CD4-positive, alpha-beta T cell treated with Interleukin-17A for 4 hours (primary cell): ENCODE data around the gene OR8D4.
"Not testable (repeated sequence)": the region's sequence is repeated elsewhere in the genome, so short reads cannot be mapped to it uniquely, and the experiment has no call there.

Source experiments
- DNase-seq: peaks from one replicate; pipeline ENCODE4 v3.0.0-alpha.2; 2020; ENCODE audit warnings: mixed read lengths

Gene OR8D4

GRCh38 chr11:123901867-123902266, at the start of gene OR8D4:
TSS of gene OR8D4 (plus strand) at chr11:123902167. CDS start at chr11:123906432, 4,265 bp downstream.
- DNase-seq = no peak

- DNase-seq = no peak
Measured at GRCh38 chr11:123852321-123852720, 49.6 kb upstream of the OR8D4 start.

DNA sequence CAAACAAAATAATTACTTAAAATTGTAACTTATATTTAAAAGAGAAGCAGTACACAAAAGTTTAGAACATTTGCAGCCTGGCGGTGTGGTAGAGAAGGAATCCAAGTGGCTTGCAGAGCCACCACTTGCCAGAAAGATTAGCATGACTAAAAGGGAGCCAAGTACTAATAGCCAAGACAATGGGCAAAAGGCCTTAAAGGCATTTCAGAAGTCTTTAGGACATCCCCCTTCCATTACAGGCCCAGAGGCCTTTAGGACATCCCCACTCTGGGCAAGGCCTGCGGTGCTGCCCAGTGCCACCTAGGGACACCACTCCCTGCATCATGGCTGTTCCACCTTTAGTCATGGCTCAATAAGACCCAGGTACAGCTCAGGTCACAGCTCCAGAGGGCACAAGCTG, 48.9 kb upstream of the OR8D4 start:
- DNase-seq = no peak

DNA sequence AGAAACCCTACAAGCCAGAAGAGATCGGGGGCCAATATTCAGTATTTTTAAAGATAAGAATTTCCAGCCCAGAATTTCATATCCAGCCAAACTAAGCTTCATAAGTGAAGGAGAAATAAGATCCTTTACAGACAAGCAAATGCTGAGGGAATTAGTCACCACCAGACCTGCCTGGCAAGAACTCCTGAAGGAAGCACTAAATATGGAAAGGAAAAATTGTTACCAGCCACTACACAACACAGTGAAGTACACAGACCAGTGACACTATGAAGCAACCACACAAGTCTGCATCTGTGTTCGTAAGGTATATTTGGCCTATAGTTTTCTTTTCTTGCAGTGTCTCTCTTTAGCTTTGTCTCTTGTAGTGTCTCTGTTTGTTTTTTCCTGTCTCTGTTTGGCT, 45.5 kb upstream of the OR8D4 start:
- DNase-seq = no peak

- DNase-seq = no peak
Measured at GRCh38 chr11:123859731-123860130, 42.2 kb upstream of the OR8D4 start.

GRCh38 chr11:123865293-123865692, 36.7 kb upstream of the OR8D4 start:
- not testable (repeated sequence) for DNase-seq

DNA sequence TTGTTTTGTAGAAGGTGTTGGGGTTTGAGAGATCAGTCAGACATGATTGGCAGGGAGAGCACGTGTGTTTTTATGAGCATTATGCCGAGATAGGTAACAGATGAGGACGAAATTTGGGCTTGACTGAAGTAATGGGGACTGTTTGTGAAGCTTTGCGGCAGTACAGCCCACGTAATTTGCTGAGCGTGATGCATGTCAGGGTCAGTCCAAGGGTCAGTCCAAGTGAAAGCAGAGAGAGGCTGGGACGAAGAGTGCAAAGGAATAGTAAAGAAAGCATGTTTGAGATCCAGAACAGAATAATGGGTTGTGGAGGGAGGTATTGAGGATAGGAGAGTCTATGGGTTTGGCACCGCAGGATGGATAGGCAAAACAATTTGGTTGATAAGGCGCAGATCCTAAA, 34.2 kb upstream of the OR8D4 start:
- DNase-seq = not testable (repeated sequence)

- DNase-seq = no peak
Measured at GRCh38 chr11:123880912-123881311, 21.1 kb upstream of the OR8D4 start.

- DNase-seq = no peak
Measured at GRCh38 chr11:123885570-123885969, 16.4 kb upstream of the OR8D4 start, which contains the start of gene TMEM225. TSS of gene TMEM225 (minus strand) at chr11:123885670. CDS start at chr11:123885425, 245 bp downstream.

- no peak for DNase-seq
Measured at GRCh38 chr11:123892031-123892430, 9.9 kb upstream of the OR8D4 start.

DNA sequence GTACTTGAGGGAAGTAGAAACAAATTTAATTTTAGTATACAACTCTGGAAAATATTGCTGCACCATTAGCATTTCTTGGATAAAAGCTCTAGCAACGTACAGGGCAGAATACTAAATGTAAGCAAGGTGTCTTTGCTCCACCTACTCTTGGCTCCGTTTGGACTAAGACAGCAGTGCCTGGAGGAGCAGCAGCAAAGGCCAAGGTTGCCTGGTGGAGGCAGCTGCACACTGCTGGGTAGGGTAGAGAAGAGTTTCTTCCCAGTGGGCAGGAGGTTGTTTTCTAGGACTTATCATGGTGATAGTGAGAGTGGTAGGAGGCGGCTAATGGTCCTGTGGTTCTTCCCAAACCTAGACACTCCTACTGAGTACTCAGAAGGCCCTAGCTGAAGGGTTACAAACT, 2.2 kb upstream of the OR8D4 start:
- DNase-seq = no peak

DNA sequence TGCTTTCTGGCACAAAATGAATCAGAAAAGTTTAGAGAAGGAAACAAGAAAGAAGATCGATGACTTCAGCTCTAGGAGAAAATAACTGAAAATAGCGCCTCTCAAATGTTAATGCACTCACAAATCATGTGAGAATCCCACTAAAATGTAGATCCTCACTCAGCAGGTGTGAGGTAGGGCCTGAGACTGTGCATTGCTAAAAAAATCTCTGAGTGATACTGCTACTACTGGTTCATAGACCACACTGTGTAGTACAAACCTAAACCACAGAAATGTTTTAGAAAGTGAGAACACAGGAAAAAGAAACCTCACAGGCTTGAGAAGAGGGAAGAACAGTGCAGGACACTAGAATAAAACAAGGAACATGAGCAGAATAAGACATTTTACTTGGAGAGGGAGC, 2.0 kb downstream of the OR8D4 start:
- no peak for DNase-seq

- DNase-seq = no peak
Measured at GRCh38 chr11:123904932-123905331, 3.0 kb downstream of the OR8D4 start.

- no peak for DNase-seq
Measured at GRCh38 chr11:123905826-123906225, 3.9 kb downstream of the OR8D4 start.

DNA sequence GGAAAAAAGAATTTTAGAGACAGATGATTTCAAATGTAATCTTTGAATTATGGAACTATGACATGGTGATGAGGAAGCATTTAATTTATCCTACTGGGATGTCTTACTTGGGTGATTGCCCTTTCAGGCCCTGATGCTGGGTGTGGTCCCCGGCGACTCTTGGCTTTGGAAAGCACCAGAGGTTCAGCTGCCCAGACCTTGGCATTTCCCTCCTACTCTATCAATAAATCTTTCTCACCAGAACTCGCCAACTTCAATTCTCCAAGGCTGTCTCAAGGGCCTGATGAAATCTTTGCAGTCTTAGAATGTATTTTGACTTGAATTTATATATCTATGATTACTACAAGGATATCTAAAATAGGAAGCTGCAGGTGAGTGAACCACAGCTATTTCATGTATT, 19.0 kb downstream of the OR8D4 start:
- no peak for DNase-seq

GRCh38 chr11:123924027-123924426, 22.1 kb downstream of the OR8D4 start:
- no peak for DNase-seq

DNA sequence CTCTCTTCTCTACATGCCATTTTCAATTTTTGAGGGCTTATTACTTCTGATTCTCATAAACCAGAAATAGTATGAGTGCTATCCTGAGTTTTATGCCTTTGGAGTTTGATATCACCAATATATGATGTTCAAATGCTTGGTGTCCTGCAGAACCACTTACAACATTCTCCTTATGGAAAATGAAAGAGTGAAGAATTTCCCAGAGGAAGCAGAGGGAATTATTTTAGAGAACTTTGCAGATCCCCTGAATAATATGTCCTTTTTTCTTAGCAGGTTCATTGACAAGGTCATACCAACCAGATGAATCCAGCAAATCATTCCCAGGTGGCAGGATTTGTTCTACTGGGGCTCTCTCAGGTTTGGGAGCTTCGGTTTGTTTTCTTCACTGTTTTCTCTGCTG, 37.4 kb downstream of the OR8D4 start, which contains the start of gene OR4D5:
OR4D5 (plus strand) TSS at position 301 of the 400 bp plus-strand sequence; CDS start at position 301, 0 bp downstream.
- DNase-seq = no peak

DNA sequence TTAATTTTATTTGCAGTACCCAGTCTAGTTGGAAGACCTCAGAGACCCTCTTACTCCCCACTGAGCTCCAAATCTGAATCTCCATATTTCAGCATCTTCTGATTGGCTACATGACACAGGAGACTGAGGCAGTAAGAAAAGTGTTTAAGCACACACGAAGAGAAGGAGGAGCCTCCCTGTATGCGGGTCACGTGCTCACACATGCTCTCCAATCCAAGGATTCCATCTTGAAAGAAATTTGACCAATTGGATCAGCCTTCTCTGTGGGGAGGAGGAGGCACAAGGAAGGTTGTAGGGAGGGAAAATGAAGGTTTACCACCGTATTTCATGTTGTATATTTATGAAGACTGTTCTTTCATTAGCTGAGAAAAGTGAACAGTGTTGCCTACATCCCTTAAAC, 40.4 kb downstream of the OR8D4 start:
- no peak for DNase-seq

GRCh38 chr11:123943738-123944137, 41.8 kb downstream of the OR8D4 start, which contains the start of gene OR6T1:
TSS of gene OR6T1 (minus strand) at chr11:123943838. CDS start at chr11:123943838, 0 bp downstream.
- no peak for DNase-seq

DNA sequence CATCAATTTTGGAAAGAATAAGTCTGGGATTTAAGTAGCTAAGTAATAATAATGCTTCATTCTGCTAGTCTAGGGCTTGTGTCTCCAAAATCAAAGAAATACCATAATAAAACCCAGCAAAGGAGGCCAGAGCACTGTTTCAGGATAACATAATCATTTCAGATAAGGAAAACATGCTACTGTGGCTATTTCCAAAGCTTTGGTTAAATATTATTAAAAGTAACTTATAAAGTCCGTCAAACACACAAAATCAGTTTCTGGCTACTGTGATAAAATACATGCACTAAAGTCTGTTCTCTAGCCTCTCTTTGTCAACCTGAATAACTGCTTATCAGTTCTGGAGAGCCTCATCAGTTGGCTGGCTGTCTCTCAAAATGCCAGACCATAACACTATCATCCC, 43.2 kb downstream of the OR8D4 start:
- DNase-seq = no peak

DNA sequence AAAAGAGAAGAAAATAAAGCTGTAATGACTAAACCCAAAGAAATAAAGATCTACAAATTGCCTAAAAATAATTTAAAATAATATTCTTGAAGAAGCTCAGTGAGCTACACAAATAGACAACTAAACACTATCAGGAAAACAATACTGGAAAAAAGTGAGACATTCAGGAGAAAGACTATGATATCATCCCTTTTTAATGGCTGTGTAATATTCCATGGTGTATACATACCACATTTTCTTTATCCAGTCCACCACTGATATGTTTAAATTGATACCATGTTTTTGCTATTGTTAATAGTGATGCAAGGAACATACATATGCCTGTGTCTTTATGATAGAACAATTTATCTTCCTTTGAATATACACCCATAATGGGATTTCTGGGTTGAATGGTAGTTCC, 54.8 kb downstream of the OR8D4 start:
- DNase-seq = no peak
